HepG2 (cell line): ENCODE measurements around the gene IL24. TPM values are rescaled to one million over a fixed set of nuclear protein-coding genes. Genes with fewer than 3 reads are reported as not detected.

Experiments
- CBX2 ChIP-seq, 2 experiments: fragments of 200-600 bp in 1 of 2; sonication (generic); formaldehyde crosslinking in 1 of 2; IDR thresholded peaks; 2 replicates each; pipeline versions ENCODE4 v1.7.0 to v1.8.1; 2018 to 2022; ENCODE audit warnings: low read depth in 2 of 2, low read length in 1 of 2, mild to moderate bottlenecking in 1 of 2, missing genetic modification reagents in 1 of 2
- CBX5 ChIP-seq: sonication (generic); formaldehyde crosslinking; IDR thresholded peaks from 2 replicates; pipeline ENCODE4 v1.4.0; 2020; ENCODE audit warnings: missing genetic modification reagents, borderline replicate concordance
- FOXJ3 ChIP-seq: sonication (generic); formaldehyde crosslinking; IDR thresholded peaks from 2 replicates; pipeline ENCODE4 v1.4.0; 2020; ENCODE audit warnings: missing genetic modification reagents, mild to moderate bottlenecking, borderline replicate concordance
- GABPA ChIP-seq, 2 experiments: IDR thresholded peaks; 2 replicates each; pipeline ENCODE4 v1.6.1; 2011 to 2016; ENCODE audit warnings: low read depth in 2 of 2, low read length in 1 of 2, missing biosample characterization in 1 of 2, missing genetic modification characterization in 1 of 2
- ISX ChIP-seq: sonication (generic); formaldehyde crosslinking; conservative IDR thresholded peaks from 2 replicates; pipeline ENCODE4 v1.5.0; 2020; ENCODE audit warnings: missing genetic modification reagents
- KDM5A ChIP-seq: fragments of 200-600 bp; sonication (generic); IDR thresholded peaks from 2 replicates; pipeline ENCODE4 v1.7.0; 2018; ENCODE audit warnings: antibody characterized with exemption, mild to moderate bottlenecking, low read length, borderline replicate concordance
- KLF11 ChIP-seq: IDR thresholded peaks from 2 replicates; pipeline ENCODE4 v1.6.1; 2016; ENCODE audit warnings: missing compliant biosample characterization
- MTA1 ChIP-seq: sonication (generic); formaldehyde crosslinking; IDR thresholded peaks from 2 replicates; pipeline ENCODE4 v1.4.0; 2020; ENCODE audit warnings: missing genetic modification reagents, mild to moderate bottlenecking, borderline replicate concordance
- SOX6 ChIP-seq, 2 experiments: fragments of 450-650 bp in 1 of 2; sonication (generic) in 1 of 2; formaldehyde crosslinking in 1 of 2; IDR thresholded peaks; 2 replicates each; pipeline versions ENCODE4 v1.4.0 to v1.6.1; 2017 to 2020; ENCODE audit warnings: antibody characterized with exemption in 1 of 2, mild to moderate bottlenecking in 1 of 2, missing genetic modification reagents in 1 of 2
- ZBTB8A ChIP-seq: sonication (generic); formaldehyde crosslinking; IDR thresholded peaks from 2 replicates; pipeline ENCODE4 v1.4.0; 2020; ENCODE audit warnings: mild to moderate bottlenecking, low read depth, missing genetic modification reagents, borderline replicate concordance
- ZFX ChIP-seq: sonication (generic); formaldehyde crosslinking; IDR thresholded peaks from 2 replicates; pipeline ENCODE4 v1.4.0; 2020; ENCODE audit warnings: mild to moderate bottlenecking, low read depth, missing genetic modification reagents, moderate library complexity
- ZFYVE20 ChIP-seq: sonication (generic); formaldehyde crosslinking; IDR thresholded peaks from 2 replicates; pipeline ENCODE4 v1.8.0; 2023; ENCODE audit warnings: low read depth, mild to moderate bottlenecking, moderate library complexity, missing genetic modification reagents, borderline replicate concordance
- ZNF10 ChIP-seq: sonication (generic); formaldehyde crosslinking; IDR thresholded peaks from 2 replicates; pipeline ENCODE4 v1.4.0; 2020; ENCODE audit warnings: mild to moderate bottlenecking, low read depth, missing genetic modification reagents, borderline replicate concordance
- ZNF263 ChIP-seq: sonication (generic); formaldehyde crosslinking; IDR thresholded peaks from 2 replicates; pipeline ENCODE4 v1.4.0; 2020; ENCODE audit warnings: missing genetic modification reagents
- ZZZ3 ChIP-seq: sonication (generic); formaldehyde crosslinking; IDR thresholded peaks from 2 replicates; pipeline ENCODE4 v1.4.0; 2020; ENCODE audit warnings: missing genetic modification reagents, mild to moderate bottlenecking, borderline replicate concordance
- polyA plus RNA-seq, 8 experiments: library from polyadenylated mRNA; depleted of rRNA in 3 of 8; stranded (reverse) in 7 of 8; unstranded in 1 of 8; fragments of >200 nt; fragmentation: Illumina TruSeq in 4 of 8; extraction: Trizol in 4 of 8; gene quantifications; 2 replicates each; pipeline versions ENCODE4 v1.2.1 to v1.2.3, GENCODE V29; 2011 to 2016; ENCODE audit warnings: low read depth in 4 of 8, missing spikeins in 1 of 8, mixed read lengths in 1 of 8; ENCODE audit not compliant: insufficient read depth in 1 of 8
- total RNA-seq, 5 experiments: library from RNA; depleted of rRNA; stranded (reverse); fragments of >200 nt; fragmentation: Illumina TruSeq; extraction: Trizol; gene quantifications; 2 replicates each; pipeline ENCODE4 v1.2.3, GENCODE V29; 2016; ENCODE audit warnings: low read depth in 1 of 5
- TF ChIP-seq, protein P1 (sequence below): sonication (generic); formaldehyde crosslinking; IDR thresholded peaks from 2 replicates; pipeline ENCODE4 v1.5.0; 2020; ENCODE audit warnings: mild to moderate bottlenecking, missing genetic modification reagents, borderline replicate concordance
- TF ChIP-seq, protein P2 (sequence below): sonication (generic); formaldehyde crosslinking; IDR thresholded peaks from 2 replicates; pipeline ENCODE4 v1.4.0; 2020; ENCODE audit warnings: mild to moderate bottlenecking, missing genetic modification reagents
- TF ChIP-seq, protein P3 (sequence below): sonication (generic); formaldehyde crosslinking; IDR thresholded peaks from 2 replicates; pipeline ENCODE4 v1.5.1; 2020; ENCODE audit warnings: mild to moderate bottlenecking, missing genetic modification reagents, borderline replicate concordance
- TF ChIP-seq, protein P4 (sequence below): IDR thresholded peaks from 2 replicates; pipeline ENCODE4 v1.6.1; 2018; ENCODE audit warnings: missing genetic modification reagents, mild to moderate bottlenecking, missing compliant biosample characterization
- TF ChIP-seq, protein P5 (sequence below): sonication (generic); formaldehyde crosslinking; IDR thresholded peaks from 2 replicates; pipeline ENCODE4 v1.8.1; 2022; ENCODE audit warnings: mild to moderate bottlenecking, missing genetic modification reagents

Gene IL24
- total and polyA plus RNA-seq, 2 of the 13 experiments (the other 11 are each of a cell fraction or from before 2014, with no cell fraction given): not detected

DNA sequence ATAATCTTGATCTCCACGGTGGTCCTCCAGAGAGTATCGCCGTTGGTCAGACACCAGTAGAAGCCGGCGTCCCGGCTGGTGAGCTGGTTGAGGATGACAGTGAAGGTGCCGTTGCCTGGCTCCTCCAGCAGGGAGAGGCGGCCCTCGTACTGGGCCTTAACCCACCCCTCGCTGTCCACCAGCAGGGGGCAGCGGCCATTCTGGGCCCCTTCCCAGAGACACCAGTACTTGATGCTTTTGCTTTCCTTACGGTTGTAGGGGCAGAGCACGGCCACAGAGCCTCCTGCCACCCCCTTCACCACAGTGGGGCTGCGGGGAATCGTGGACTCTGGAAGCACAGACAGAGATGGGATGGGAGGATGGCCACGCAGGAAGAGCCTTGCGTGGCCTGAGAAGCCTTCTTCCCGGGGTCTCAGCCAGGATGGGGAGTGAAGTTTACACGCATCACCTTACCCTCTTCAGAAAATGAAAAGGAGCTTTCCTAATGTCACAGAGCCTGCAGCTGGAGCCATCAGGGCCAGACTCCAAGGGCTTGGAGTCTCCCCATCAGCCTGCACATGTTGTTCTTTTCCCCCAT, 38.3 kb downstream of the IL24 start (continued):
- TF ChIP-seq GABPA (IDR thresholded peaks at IDR 0.05; ENCODE audit: low read depth, low read length): no peak
- TF ChIP-seq GABPA (CRISPR knock-in tag; IDR thresholded peaks at IDR 0.05; ENCODE audit: low read depth): no peak
- no peak for TF ChIP-seq FOXJ3 (CRISPR knock-in tag)
- no peak for TF ChIP-seq KDM5A
- no peak for TF ChIP-seq SOX6 (IDR thresholded peaks at IDR 0.05)
- no peak for TF ChIP-seq SOX6 (CRISPR knock-in tag; IDR thresholded peaks at IDR 0.05)
- no peak for TF ChIP-seq ZZZ3 (CRISPR knock-in tag)
- peak; percentile 65 for TF ChIP-seq ZFX
- TF ChIP-seq CBX5 (CRISPR knock-in tag): no peak; the same call in 1 of the 2 replicates
- TF ChIP-seq, protein P1, sequence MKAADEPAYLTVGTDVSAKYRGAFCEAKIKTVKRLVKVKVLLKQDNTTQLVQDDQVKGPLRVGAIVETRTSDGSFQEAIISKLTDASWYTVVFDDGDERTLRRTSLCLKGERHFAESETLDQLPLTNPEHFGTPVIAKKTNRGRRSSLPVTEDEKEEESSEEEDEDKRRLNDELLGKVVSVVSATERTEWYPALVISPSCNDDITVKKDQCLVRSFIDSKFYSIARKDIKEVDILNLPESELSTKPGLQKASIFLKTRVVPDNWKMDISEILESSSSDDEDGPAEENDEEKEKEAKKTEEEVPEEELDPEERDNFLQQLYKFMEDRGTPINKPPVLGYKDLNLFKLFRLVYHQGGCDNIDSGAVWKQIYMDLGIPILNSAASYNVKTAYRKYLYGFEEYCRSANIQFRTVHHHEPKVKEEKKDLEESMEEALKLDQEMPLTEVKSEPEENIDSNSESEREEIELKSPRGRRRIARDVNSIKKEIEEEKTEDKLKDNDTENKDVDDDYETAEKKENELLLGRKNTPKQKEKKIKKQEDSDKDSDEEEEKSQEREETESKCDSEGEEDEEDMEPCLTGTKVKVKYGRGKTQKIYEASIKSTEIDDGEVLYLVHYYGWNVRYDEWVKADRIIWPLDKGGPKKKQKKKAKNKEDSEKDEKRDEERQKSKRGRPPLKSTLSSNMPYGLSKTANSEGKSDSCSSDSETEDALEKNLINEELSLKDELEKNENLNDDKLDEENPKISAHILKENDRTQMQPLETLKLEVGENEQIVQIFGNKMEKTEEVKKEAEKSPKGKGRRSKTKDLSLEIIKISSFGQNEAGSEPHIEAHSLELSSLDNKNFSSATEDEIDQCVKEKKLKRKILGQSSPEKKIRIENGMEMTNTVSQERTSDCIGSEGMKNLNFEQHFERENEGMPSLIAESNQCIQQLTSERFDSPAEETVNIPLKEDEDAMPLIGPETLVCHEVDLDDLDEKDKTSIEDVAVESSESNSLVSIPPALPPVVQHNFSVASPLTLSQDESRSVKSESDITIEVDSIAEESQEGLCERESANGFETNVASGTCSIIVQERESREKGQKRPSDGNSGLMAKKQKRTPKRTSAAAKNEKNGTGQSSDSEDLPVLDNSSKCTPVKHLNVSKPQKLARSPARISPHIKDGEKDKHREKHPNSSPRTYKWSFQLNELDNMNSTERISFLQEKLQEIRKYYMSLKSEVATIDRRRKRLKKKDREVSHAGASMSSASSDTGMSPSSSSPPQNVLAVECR (CRISPR knock-in tag): no peak
- no peak for TF ChIP-seq ISX (CRISPR knock-in tag)
- no peak for TF ChIP-seq ZFYVE20 (CRISPR knock-in tag)
- TF ChIP-seq, protein P2, sequence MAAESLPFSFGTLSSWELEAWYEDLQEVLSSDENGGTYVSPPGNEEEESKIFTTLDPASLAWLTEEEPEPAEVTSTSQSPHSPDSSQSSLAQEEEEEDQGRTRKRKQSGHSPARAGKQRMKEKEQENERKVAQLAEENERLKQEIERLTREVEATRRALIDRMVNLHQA (CRISPR knock-in tag): no peak
- TF ChIP-seq ZNF10 (CRISPR knock-in tag): no peak
- TF ChIP-seq KLF11 (CRISPR knock-in tag): 0 out of 2 replicates have a peak, but pooled peaks have one; percentile 39
- TF ChIP-seq, protein P3, sequence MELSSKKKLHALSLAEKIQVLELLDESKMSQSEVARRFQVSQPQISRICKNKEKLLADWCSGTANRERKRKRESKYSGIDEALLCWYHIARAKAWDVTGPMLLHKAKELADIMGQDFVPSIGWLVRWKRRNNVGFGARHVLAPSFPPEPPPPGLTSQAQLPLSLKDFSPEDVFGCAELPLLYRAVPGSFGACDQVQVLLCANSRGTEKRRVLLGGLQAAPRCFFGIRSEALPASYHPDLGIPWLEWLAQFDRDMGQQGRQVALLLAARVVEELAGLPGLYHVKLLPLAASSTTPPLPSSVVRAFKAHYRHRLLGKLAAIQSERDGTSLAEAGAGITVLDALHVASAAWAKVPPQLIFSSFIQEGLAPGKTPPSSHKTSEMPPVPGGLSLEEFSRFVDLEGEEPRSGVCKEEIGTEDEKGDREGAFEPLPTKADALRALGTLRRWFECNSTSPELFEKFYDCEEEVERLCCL (CRISPR knock-in tag): no peak
- no peak for TF ChIP-seq ZBTB8A (CRISPR knock-in tag)
- no peak for TF ChIP-seq ZNF263 (CRISPR knock-in tag)
- TF ChIP-seq, protein P4, sequence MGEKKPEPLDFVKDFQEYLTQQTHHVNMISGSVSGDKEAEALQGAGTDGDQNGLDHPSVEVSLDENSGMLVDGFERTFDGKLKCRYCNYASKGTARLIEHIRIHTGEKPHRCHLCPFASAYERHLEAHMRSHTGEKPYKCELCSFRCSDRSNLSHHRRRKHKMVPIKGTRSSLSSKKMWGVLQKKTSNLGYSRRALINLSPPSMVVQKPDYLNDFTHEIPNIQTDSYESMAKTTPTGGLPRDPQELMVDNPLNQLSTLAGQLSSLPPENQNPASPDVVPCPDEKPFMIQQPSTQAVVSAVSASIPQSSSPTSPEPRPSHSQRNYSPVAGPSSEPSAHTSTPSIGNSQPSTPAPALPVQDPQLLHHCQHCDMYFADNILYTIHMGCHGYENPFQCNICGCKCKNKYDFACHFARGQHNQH: 0 out of 2 replicates have a peak, but pooled peaks have one; percentile 23
- TF ChIP-seq CBX2 (IDR thresholded peaks at IDR 0.05; ENCODE audit: low read depth, low read length): no peak
- TF ChIP-seq CBX2 (CRISPR knock-in tag; IDR thresholded peaks at IDR 0.05; ENCODE audit: low read depth): no peak
- TF ChIP-seq, protein P5, sequence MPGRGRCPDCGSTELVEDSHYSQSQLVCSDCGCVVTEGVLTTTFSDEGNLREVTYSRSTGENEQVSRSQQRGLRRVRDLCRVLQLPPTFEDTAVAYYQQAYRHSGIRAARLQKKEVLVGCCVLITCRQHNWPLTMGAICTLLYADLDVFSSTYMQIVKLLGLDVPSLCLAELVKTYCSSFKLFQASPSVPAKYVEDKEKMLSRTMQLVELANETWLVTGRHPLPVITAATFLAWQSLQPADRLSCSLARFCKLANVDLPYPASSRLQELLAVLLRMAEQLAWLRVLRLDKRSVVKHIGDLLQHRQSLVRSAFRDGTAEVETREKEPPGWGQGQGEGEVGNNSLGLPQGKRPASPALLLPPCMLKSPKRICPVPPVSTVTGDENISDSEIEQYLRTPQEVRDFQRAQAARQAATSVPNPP: no peak
- TF ChIP-seq MTA1 (CRISPR knock-in tag): no peak
